ENCODE measurements around the gene PRSS33. TPM values are rescaled to one million over a fixed set of nuclear protein-coding genes. Genes with fewer than 3 reads are reported as not detected.

The PRSS33 gene
- total RNA-seq, 2 experiments from 2014 or later: 0.17 to 0.36 TPM

DNA sequence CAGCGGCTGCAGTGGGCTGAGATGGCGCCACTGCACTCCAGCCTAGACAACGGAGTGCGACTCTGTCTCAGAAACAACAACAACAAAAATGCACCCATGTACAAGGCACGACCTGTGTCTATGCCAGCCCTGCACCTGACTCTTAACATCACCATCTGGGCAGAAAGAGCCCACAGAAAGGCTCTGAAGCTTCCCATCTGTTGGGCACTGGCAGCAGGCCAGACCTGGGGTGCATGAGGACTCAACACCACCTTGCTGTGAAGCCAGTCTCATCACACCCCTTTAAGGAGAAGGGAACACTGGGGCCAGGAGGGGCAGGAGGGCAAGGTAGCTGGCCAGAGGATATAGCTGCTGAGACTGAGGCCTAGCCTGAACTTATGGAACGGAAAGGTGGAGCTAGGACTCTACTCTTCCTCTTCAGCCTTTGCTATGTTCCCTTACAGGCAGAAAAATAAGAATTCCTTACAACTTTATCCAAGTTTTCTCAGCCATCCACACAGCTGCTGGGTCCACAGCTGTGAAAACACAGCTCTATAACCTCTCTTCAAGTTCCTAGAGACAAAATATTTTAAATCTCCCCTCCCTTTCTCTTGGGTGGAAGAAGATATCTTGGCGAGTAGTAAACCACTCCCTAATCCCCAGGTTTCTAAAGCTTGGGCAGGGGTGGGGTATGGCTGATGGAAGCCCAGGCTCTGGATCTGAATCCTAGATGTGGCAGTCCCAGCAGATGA is 13.0 kb downstream of the PRSS33 start:
- ATAC-seq (ENCODE audit: low read depth) (no peak), DNase-seq (no peak)
- H3K4me1 Mint-ChIP-seq: peaks cover 16% of the 10 kb centered on the region
- no peaks in the 10 kb centered on the region for H3K9me3 Mint-ChIP-seq
- H3K27me3 Mint-ChIP-seq: no peaks in the 10 kb centered on the region
- no peak overlapping the region for H3K27ac Mint-ChIP-seq
- H3K4me3 Mint-ChIP-seq: no peak overlapping the region
- H3K36me3 Mint-ChIP-seq: peaks cover 13% of the 10 kb centered on the region
- POLR2A ChIA-PET: interaction anchor here (6.1 kb wide), 1 partner anchor 21 kb away, joined by 52 read pairs; the partner anchor contains the start of gene SRRM2

DNA sequence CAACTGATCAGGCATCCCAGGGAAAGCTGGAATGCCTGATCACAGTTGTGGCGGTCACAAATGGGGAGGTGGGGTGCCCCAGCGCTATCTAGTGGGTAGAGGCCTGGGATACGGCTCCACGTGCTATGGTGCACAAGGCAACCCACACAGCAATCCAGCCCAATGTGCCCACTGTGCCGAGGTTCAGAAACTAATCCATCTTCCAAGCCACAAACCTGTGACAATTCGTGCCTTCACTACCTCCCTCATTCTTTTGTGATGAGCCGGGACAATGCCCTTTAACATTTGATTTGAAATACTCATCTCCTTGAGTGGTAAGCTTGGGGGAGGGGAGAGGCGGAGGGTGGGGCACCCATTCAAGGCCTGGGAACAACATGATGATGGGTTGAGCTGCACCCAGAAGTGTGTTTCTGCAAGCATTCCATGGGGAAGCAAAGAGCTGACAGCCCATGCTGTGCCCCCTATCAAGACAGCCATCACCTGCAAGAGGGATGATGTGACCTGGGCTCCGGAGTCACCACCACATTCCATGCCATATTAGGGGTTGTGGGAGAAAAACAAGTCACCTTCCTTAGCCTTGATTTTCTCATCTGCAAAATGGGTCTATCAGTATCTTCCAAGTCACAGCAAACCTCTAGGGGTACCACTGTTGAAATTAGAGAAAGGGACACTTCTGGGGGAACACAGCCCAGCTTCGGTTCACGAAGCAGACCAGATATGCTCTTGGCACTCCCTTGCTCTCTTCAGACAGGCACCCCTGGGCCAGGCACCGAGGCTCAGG is 14.0 kb downstream of the PRSS33 start:
- no peak overlapping the region for H3K4me3 Mint-ChIP-seq
- POLR2A ChIA-PET: interaction anchor here (6.1 kb wide), 1 partner anchor 21 kb away, joined by 52 read pairs; the partner anchor contains the start of gene SRRM2
- peaks cover 17% of the 10 kb centered on the region for H3K36me3 Mint-ChIP-seq
- H3K27me3 Mint-ChIP-seq: no peaks in the 10 kb centered on the region
- ATAC-seq (ENCODE audit: low read depth) (no peak), DNase-seq (no peak)
- peaks cover 10% of the 10 kb centered on the region for H3K4me1 Mint-ChIP-seq
- no peak overlapping the region for H3K27ac Mint-ChIP-seq
- H3K9me3 Mint-ChIP-seq: no peaks in the 10 kb centered on the region

DNA sequence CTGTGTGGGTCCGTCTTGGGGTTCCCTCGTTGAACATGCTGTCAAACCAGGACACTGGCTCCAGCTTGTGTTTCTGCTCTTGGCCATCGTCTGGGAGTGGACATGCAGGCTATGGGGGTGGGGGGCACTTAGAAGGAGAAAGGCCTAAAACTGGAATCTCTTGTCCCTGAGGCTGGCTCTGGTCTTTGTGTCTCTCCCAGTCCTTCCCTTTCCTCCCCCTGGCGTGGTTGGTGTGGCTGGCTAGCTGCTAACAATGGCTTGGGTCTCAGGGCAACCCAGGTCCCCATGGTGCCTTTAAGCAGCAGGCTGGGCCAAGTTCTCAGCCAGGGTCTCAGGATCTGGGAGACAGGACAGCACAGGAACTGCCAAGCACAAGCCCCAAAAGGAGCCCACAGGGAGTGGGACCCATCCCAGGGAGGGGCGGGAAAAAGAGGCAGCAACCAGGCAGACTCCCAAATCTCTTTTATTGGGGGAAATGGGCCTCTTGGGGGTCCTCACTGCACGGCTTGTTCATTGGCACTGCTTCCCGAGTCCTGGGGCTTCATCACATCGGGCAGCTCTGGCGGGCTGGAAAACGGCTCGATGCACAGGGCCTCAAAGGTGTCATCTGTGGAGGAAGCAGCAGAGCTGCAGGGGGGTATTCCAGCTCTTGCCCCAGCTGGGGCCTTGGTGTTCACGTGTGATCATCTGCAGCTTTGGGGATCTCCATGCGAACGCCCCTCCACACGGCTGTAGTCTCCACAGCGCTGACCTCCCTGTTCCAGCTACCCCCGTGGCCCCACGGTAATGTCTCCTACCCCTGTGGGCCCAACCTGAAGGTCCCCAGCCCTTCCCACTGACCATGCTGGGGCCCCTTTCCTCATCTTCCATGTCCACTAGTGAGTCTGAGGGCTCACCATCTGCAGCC is 15.6 kb downstream of the PRSS33 start:
- ATAC-seq (ENCODE audit: low read depth): no peak
- DNase-seq: no peak
- Mint-ChIP-seq H3K4me1 (peaks cover 6% of the 10 kb centered on the region), H3K36me3 (peaks cover 23% of the 10 kb centered on the region), H3K27ac (no peak overlapping the region), H3K9me3 (no peaks in the 10 kb centered on the region), H3K27me3 (no peaks in the 10 kb centered on the region), H3K4me3 (no peak overlapping the region)
- POLR2A ChIA-PET: interaction anchor here (0.6 kb wide), 1 partner anchor 929 kb away, joined by 4 read pairs; no protein-coding TSS in a partner anchor

DNA sequence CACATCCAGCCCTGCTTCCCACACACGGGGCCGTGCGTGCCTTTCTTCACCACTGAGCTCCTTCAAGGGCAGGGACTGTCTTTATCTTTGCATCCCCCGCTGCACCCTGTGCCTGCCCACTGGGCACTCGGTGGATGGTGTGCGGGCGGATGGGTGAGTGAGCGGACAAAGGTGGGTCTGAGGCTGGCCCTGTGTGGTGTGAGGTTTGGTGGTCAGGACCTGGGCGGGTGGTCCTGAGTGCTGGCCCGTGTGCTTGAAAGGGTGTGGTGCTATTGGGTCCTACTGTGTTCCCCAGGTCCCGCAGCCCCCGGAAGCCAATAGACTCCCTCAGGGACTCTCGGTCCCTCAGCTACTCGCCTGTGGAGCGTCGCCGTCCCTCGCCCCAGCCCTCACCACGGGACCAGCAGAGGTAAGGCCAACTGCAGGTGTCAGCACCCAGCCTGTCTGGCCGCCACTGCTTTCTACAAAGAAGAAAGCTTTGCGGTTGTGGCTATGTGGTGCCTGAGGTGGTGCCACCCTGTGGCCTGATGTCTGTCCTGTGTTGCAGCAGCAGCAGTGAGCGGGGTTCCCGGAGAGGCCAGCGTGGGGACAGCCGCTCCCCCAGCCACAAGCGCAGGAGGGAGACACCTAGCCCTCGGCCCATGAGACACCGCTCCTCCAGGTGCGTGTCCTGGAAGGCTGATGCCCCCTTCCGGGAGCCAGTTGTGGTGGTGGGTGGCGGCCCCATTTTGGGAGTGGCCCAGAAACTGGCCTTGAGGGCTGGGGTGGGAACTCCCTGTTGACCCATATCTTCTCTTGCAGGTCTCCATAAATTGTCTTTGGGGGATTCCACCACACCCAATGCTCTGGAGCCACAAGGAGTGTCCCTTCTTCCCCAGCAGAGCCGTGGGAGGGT is 17.1 kb downstream of the PRSS33 start:
- Mint-ChIP-seq H3K9me3 (no peaks in the 10 kb centered on the region), H3K36me3 (peaks cover 27% of the 10 kb centered on the region), H3K27me3 (no peaks in the 10 kb centered on the region), H3K27ac (no peak overlapping the region), H3K4me3 (no peak overlapping the region), H3K4me1 (no peaks in the 10 kb centered on the region)
- POLR2A ChIA-PET: no interaction called here
- DNase-seq: no peak
- ATAC-seq (ENCODE audit: low read depth): no peak

DNA sequence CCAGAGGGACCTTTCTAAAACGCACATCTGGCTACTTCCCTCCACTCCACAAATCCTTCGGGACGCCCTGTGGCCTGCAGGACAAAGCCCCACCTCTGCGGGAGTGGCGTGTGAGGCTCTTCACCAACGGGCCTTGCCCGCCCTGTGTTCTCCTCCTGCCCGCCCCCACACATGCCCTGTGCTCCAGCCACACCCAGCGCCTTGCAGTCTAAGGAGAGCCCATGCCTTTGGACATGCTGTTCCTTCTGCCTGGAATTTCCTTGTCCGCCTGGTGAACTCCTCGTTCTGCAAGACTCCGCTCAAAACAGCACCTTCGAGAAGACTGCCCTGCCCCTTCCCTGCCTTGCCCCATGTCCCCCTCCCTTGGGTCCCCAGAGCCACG is 17.7 kb downstream of the PRSS33 start:
- H3K36me3 Mint-ChIP-seq: peaks cover 27% of the 10 kb centered on the region
- DNase-seq (no peak), ATAC-seq (ENCODE audit: low read depth) (no peak)
- no peaks in the 10 kb centered on the region for H3K4me1 Mint-ChIP-seq
- H3K27ac Mint-ChIP-seq: no peak overlapping the region
- no peak overlapping the region for H3K4me3 Mint-ChIP-seq
- H3K27me3 Mint-ChIP-seq: no peaks in the 10 kb centered on the region
- POLR2A ChIA-PET: no interaction called here
- no peaks in the 10 kb centered on the region for H3K9me3 Mint-ChIP-seq

DNA sequence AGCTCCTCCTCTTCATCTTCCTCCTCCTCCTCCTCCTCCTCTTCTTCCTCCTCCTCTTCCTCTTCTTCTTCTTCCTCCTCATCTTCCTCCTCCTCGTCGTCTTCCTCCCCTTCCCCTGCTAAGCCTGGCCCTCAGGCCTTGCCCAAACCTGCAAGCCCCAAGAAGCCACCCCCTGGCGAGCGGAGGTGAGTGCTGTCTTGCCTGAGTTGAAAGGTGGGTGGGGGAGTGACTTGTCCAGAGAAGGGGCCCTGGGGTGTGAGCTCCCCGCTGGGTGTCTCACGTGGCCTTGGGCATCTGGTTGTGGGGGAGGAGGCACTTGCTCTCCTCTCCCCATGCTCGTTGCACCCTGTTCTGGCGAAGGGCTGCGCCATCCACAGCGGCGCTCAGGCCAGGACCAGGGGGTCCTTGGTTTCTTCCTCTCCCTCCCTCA is 18.2 kb downstream of the PRSS33 start:
- POLR2A ChIA-PET: interaction anchor here (1.0 kb wide), 1 partner anchor 16 kb away, joined by 3 read pairs; no protein-coding TSS in a partner anchor
- H3K9me3 Mint-ChIP-seq: no peaks in the 10 kb centered on the region
- ATAC-seq (ENCODE audit: low read depth): no peak
- H3K36me3 Mint-ChIP-seq: peaks cover 27% of the 10 kb centered on the region
- H3K27ac Mint-ChIP-seq: no peak overlapping the region
- DNase-seq: no peak
- H3K4me3 Mint-ChIP-seq: no peak overlapping the region
- H3K4me1 Mint-ChIP-seq: no peaks in the 10 kb centered on the region
- H3K27me3 Mint-ChIP-seq: no peaks in the 10 kb centered on the region

DNA sequence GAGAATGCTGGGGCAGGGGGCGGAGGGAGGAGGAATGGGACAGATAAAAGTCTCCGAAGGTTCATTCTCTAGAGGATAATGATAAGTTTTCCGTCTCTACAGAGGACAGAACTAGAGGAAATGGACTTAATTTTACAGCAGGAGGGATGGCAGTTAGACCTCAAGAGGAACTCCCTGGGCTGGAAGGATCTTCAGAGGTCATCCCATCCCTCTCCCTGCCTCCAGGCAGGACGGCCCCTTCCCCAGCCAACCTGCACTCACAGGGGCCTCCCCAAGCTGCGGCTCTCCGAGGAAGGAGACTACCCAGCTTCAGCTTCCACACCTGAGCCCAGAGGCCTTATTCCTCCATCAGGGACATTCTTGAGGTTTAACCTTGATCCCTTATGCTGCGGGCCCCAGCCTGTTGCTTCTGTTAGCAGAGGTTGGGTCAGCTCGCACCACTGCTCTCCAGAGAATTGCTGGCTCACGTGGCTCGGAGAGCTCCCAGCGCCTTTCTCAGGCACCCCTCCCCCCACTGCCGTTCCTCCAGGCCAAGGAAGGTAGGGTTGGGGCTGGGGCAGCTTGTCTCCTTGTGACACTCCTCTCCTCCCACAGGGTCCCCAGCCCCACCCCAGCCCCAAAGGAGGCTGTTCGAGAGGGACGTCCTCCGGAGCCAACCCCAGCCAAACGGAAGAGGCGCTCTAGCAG is 18.8 kb downstream of the PRSS33 start:
- ATAC-seq (ENCODE audit: low read depth) (no peak), DNase-seq (no peak)
- Mint-ChIP-seq H3K27me3 (no peaks in the 10 kb centered on the region), H3K27ac (no peak overlapping the region), H3K36me3 (peaks cover 32% of the 10 kb centered on the region), H3K4me3 (no peak overlapping the region), H3K4me1 (no peaks in the 10 kb centered on the region), H3K9me3 (no peaks in the 10 kb centered on the region)
- POLR2A ChIA-PET: interaction anchor here (0.5 to 1.0 kb wide), 2 partner anchors 14 to 15 kb away, joined by 3 to 6 read pairs; no protein-coding TSS in a partner anchor

DNA sequence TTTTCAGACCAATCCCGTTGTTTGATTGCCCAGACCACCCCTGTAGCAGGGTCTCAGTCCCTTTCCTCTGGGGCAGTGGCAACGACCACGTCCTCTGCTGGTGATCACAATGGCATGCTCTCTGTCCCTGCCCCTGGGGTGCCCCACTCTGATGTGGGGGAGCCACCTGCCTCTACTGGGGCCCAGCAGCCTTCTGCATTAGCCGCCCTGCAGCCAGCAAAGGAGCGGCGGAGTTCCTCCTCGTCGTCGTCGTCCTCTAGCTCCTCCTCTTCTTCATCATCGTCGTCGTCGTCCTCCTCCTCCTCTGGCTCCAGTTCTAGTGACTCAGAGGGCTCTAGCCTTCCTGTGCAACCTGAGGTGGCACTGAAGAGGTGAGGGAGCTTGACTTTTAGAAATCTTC is 19.5 kb downstream of the PRSS33 start:
- no peaks in the 10 kb centered on the region for H3K27me3 Mint-ChIP-seq
- H3K36me3 Mint-ChIP-seq: peaks cover 38% of the 10 kb centered on the region
- no peaks in the 10 kb centered on the region for H3K9me3 Mint-ChIP-seq
- H3K4me3 Mint-ChIP-seq: no peak overlapping the region
- ATAC-seq (ENCODE audit: low read depth): no peak
- no peak overlapping the region for H3K27ac Mint-ChIP-seq
- H3K4me1 Mint-ChIP-seq: no peaks in the 10 kb centered on the region
- POLR2A ChIA-PET: interaction anchor here (0.6 to 2.0 kb wide), 2 partner anchors 14 to 28 kb away, joined by 3 to 5 read pairs; no protein-coding TSS in a partner anchor
- no peak for DNase-seq

DNA sequence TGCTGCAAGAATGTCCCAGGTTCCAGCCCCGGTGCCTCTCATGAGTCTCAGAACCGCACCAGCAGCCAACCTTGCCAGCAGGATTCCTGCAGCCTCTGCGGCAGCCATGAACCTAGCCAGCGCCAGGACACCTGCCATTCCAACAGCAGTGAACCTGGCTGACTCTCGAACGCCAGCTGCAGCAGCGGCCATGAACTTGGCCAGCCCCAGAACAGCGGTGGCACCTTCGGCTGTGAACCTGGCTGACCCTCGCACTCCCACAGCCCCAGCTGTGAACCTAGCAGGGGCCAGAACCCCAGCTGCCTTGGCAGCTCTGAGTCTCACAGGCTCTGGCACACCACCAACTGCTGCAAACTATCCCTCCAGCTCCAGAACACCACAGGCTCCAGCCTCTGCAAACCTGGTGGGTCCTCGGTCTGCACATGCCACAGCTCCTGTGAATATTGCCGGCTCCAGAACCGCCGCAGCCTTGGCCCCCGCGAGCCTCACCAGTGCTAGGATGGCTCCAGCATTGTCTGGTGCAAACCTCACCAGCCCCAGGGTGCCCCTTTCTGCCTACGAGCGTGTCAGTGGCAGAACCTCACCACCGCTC is 20.1 kb downstream of the PRSS33 start:
- Mint-ChIP-seq H3K36me3 (peaks cover 44% of the 10 kb centered on the region), H3K9me3 (no peaks in the 10 kb centered on the region), H3K4me3 (no peak overlapping the region), H3K27me3 (no peaks in the 10 kb centered on the region), H3K27ac (peak overlapping the region; percentile 36), H3K4me1 (no peaks in the 10 kb centered on the region)
- DNase-seq: no peak
- POLR2A ChIA-PET: interaction anchor here (0.6 to 2.0 kb wide), 2 partner anchors 13 to 27 kb away, joined by 3 to 5 read pairs; no protein-coding TSS in a partner anchor
- no peak for ATAC-seq (ENCODE audit: low read depth)

DNA sequence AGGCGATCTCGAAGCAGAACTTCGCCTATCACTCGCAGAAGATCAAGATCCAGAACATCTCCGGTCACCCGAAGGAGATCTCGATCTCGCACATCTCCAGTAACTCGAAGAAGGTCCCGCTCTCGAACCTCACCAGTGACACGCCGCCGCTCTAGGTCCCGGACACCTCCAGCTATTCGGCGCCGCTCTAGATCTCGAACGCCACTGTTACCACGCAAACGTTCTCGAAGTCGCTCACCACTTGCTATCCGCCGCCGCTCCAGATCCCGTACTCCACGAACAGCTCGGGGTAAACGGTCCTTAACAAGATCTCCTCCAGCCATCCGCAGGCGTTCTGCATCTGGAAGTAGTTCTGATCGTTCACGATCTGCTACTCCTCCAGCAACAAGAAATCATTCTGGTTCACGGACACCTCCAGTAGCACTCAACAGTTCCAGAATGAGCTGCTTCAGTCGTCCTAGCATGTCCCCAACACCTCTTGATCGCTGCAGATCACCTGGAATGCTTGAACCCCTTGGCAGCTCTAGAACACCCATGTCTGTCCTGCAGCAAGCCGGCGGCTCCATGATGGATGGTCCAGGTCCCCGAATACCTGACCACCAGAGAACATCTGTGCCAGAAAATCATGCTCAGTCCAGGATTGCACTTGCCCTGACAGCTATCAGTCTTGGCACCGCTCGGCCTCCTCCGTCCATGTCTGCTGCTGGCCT is 20.8 kb downstream of the PRSS33 start:
- peak overlapping the region; percentile 36 for H3K27ac Mint-ChIP-seq

More for the DNA sequence above, 20.8 kb downstream of the PRSS33 start:
- Mint-ChIP-seq H3K27me3 (no peaks in the 10 kb centered on the region), H3K36me3 (peaks cover 47% of the 10 kb centered on the region), H3K4me1 (no peaks in the 10 kb centered on the region), H3K4me3 (no peak overlapping the region), H3K9me3 (no peaks in the 10 kb centered on the region)
- POLR2A ChIA-PET: interaction anchor here (2.0 kb wide), 1 partner anchor 13 kb away, joined by 5 read pairs; no protein-coding TSS in a partner anchor
- ATAC-seq (ENCODE audit: low read depth): no peak
- DNase-seq: no peak

Measured in activated naive CD8-positive, alpha-beta T cell treated with anti-CD3 and anti-CD28 coated beads, Interleukin-2, amount 10 ng/mL, durations not matched to agents 7 days and 5 days (primary cell).